Type B pancreatic cell (in vitro differentiated cells): ENCODE measurements around the gene CCDC171. TPM values are rescaled to one million over a fixed set of nuclear protein-coding genes. Genes with fewer than 3 reads are reported as not detected.

Source experiments
- DNase-seq: peaks from one replicate; pipeline ENCODE4 v3.0.0; 2021; ENCODE audit warnings: mixed read lengths; ENCODE audit not compliant: unreplicated experiment; ENCODE audit errors: extremely low spot score
- H3K27ac Mint-ChIP-seq: 2 replicates; pipeline ENCODE4 v1.8.0; 2021; ENCODE audit warnings: mild to moderate bottlenecking, mixed read lengths
- H3K27me3 Mint-ChIP-seq: 2 replicates; pipeline ENCODE4 v1.8.0; 2021; ENCODE audit warnings: mixed read lengths
- H3K36me3 Mint-ChIP-seq: 2 replicates; pipeline ENCODE4 v1.8.0; 2021; ENCODE audit warnings: mixed read lengths
- H3K4me1 Mint-ChIP-seq: one replicate; pipeline ENCODE4 v1.8.0; 2021; ENCODE audit warnings: mixed read lengths; ENCODE audit not compliant: unreplicated experiment
- H3K4me3 Mint-ChIP-seq: 2 replicates; pipeline ENCODE4 v1.8.0; 2021; ENCODE audit warnings: mild to moderate bottlenecking, mixed read lengths
- H3K9me3 Mint-ChIP-seq: 2 replicates; pipeline ENCODE4 v1.8.0; 2021; ENCODE audit warnings: mixed read lengths
- total RNA-seq: library from RNA; stranded (reverse); gene quantifications from 2 replicates; pipeline ENCODE4 v1.2.1, GENCODE V29; 2021; ENCODE audit warnings: low replicate concordance
- TF ChIP-seq, protein P1 (sequence below): fragments of 200-600 bp; sonication (generic); conservative IDR thresholded peaks from 2 replicates; pipeline ENCODE4 v1.5.0; 2021; ENCODE audit warnings: antibody characterized with exemption, mild to moderate bottlenecking

CCDC171 gene
- total RNA-seq, 1 donor from 2014 or later = 7.4 TPM

DNA sequence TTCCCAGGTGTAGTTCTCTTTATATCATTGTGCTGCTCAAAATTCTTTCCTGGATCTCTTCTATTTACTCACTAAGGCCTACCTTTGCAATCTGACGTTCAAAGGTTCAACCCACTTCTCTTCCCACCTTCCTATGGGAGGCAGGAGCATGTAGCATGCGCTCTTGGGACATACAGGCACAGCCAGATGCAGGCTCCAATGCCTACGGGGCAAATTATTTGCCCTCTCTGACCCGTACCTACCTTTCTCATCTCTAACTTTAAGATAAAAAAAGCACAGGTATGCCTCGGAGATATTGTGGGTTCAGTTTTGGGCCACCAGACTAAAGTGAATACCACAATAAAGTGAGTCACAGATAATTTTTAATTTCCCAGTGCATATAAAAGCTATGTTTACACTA is 460.5 kb downstream of the CCDC171 start:
- Mint-ChIP-seq H3K36me3 (no peaks in the 10 kb centered on the region), H3K4me1 (no peaks in the 10 kb centered on the region), H3K4me3 (no peak overlapping the region), H3K27ac (no peak overlapping the region), H3K27me3 (no peaks in the 10 kb centered on the region), H3K9me3 (no peaks in the 10 kb centered on the region)
- TF ChIP-seq, protein P1, sequence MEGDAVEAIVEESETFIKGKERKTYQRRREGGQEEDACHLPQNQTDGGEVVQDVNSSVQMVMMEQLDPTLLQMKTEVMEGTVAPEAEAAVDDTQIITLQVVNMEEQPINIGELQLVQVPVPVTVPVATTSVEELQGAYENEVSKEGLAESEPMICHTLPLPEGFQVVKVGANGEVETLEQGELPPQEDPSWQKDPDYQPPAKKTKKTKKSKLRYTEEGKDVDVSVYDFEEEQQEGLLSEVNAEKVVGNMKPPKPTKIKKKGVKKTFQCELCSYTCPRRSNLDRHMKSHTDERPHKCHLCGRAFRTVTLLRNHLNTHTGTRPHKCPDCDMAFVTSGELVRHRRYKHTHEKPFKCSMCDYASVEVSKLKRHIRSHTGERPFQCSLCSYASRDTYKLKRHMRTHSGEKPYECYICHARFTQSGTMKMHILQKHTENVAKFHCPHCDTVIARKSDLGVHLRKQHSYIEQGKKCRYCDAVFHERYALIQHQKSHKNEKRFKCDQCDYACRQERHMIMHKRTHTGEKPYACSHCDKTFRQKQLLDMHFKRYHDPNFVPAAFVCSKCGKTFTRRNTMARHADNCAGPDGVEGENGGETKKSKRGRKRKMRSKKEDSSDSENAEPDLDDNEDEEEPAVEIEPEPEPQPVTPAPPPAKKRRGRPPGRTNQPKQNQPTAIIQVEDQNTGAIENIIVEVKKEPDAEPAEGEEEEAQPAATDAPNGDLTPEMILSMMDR = no peak
- DNase-seq = no peak

DNA sequence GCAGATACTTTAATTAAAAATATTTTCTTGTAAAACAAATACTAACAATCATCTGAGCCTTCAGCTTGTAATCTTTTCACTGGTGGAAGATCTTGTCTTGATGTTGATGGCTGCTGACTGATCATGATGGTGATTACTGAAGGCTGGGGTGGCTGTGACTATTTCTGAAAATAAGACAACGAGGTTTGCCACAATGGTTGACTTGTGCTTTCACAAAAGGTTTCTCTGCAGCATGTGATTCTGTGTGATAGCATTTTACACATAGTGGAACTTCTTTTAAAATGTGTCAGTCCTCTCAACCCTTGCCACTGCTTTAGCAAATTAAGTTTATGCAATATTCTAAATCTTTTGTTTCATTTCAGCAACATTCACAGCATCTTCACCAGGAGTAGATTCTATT is 461.0 kb downstream of the CCDC171 start:
- H3K27ac Mint-ChIP-seq = no peak overlapping the region
- no peaks in the 10 kb centered on the region for H3K9me3 Mint-ChIP-seq
- H3K27me3 Mint-ChIP-seq = no peaks in the 10 kb centered on the region
- H3K36me3 Mint-ChIP-seq = no peaks in the 10 kb centered on the region
- no peaks in the 10 kb centered on the region for H3K4me1 Mint-ChIP-seq
- no peak for DNase-seq
- H3K4me3 Mint-ChIP-seq = no peak overlapping the region
- TF ChIP-seq, protein P1 = no peak

DNA sequence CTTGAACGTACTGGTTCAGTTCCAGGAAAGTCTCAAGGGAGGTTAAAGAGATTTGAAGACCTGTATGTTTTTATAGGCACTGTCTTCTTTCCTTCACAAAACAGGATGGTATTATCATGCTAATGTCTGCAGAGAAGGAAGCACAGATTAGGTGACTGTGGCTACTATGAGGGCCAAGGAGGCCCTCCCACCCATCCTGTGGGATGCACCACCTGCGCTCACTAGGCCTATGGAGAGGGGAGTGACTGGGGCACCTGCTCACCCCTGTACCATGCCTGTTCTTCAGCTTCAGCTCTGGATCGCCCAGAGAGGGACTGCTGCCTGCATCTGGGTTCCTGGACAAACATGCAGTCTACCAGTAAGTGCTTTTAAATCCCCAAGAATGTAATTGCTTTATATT is 469.4 kb downstream of the CCDC171 start:
- Mint-ChIP-seq H3K36me3 (no peaks in the 10 kb centered on the region), H3K4me1 (no peaks in the 10 kb centered on the region), H3K27ac (no peak overlapping the region), H3K9me3 (peaks cover 8% of the 10 kb centered on the region), H3K27me3 (no peaks in the 10 kb centered on the region), H3K4me3 (no peak overlapping the region)
- DNase-seq = no peak
- TF ChIP-seq, protein P1 = no peak

DNA sequence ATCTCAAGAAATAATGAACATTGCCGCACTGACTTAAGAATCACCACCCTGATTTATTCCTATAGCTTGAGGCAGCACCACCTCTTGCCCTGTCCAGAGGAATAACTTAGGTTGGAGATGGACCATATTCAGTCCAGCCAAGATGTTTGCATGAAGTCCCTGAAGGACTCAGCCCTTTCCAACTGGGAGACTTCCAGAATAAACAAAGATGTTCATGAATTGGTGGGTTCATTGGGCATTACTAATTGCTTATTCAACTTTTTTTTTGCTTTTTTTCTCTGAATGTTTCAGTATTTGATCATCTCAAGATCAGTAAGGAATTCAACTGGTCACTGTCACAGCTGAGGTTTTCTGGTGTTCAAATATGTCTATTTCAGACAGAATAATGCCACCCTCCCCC is 470.6 kb downstream of the CCDC171 start:
- Mint-ChIP-seq H3K9me3 (peaks cover 12% of the 10 kb centered on the region), H3K27me3 (no peaks in the 10 kb centered on the region), H3K27ac (no peak overlapping the region), H3K4me1 (peaks cover 10% of the 10 kb centered on the region), H3K4me3 (no peak overlapping the region), H3K36me3 (peaks cover 5% of the 10 kb centered on the region)
- TF ChIP-seq, protein P1 = no peak
- DNase-seq = no peak

Other genes with a start within 250 kb of the CCDC171 start
- gene TTC39B, start 245.8 kb upstream of the CCDC171 start, total RNA-seq = 7.8 and 8.5 TPM in 2 replicates
- 28.0 and 42.6 TPM in 2 replicates for gene SNAPC3, start 130.2 kb upstream of the CCDC171 start, total RNA-seq
- 26.8 and 117 TPM in 2 replicates for gene PSIP1, start 42.1 kb upstream of the CCDC171 start, total RNA-seq